Sigmoid colon (tissue), 4 donors: ENCODE data around the gene NKIRAS2.

Experiments used
- POLR2AphosphoS5 ChIP-seq, 4 donors: sonication (generic); formaldehyde crosslinking; IDR thresholded peaks; one replicate each; pipeline ENCODE4 v1.6.1; 2017; ENCODE audit warnings: antibody characterized with exemption in 4 of 4
- TF ChIP-seq, protein P1 (sequence below), 4 experiments: fragments of 450-650 bp in 3 of 4; fragments of 200-600 bp in 1 of 4; IDR thresholded peaks; one replicate each; pipeline ENCODE4 v1.5.1; 2016 to 2019; ENCODE audit warnings: antibody characterized with exemption in 4 of 4, mild to moderate bottlenecking in 3 of 4, moderate library complexity in 2 of 4

- TF ChIP-seq, protein P1, sequence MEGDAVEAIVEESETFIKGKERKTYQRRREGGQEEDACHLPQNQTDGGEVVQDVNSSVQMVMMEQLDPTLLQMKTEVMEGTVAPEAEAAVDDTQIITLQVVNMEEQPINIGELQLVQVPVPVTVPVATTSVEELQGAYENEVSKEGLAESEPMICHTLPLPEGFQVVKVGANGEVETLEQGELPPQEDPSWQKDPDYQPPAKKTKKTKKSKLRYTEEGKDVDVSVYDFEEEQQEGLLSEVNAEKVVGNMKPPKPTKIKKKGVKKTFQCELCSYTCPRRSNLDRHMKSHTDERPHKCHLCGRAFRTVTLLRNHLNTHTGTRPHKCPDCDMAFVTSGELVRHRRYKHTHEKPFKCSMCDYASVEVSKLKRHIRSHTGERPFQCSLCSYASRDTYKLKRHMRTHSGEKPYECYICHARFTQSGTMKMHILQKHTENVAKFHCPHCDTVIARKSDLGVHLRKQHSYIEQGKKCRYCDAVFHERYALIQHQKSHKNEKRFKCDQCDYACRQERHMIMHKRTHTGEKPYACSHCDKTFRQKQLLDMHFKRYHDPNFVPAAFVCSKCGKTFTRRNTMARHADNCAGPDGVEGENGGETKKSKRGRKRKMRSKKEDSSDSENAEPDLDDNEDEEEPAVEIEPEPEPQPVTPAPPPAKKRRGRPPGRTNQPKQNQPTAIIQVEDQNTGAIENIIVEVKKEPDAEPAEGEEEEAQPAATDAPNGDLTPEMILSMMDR (IDR thresholded peaks at IDR 0.05), result no peak
- no peak for TF ChIP-seq POLR2AphosphoS5 (IDR thresholded peaks at IDR 0.05)
Observed at GRCh38 chr17:41987642-41988041, 32.2 kb upstream of the NKIRAS2 start.
